SK-MEL-5 (cell line): ENCODE measurements around the gene CTF1. TPM values are rescaled to one million over a fixed set of nuclear protein-coding genes. Genes with fewer than 3 reads are reported as not detected.
"Not testable (repeated sequence)": the region's sequence is repeated elsewhere in the genome, so short reads cannot be mapped to it uniquely, and the experiment has no call there.

Experiments used
- DNase-seq: peaks from one replicate; pipeline ENCODE4 v3.0.0-alpha.2; 2016; ENCODE audit warnings: low read depth, low spot score
- in situ Hi-C: cut with HindIII; loops from 2 replicates; pipeline ENCODE4 v1.10.0; 2016; ENCODE audit warnings: low sequenced_read_pairs, high pct_unique_total_duplicates, low pct_unique_long_range_greater_than_20kb
- total RNA-seq: library from RNA; depleted of rRNA; stranded (reverse); fragments of >200 nt; shearing (Covaris generic); gene quantifications from 2 replicates; pipeline ENCODE4 v1.2.3, GENCODE V29; 2014

The CTF1 gene
- total RNA-seq, 1 experiment from 2014 or later, result 0.29 TPM

- in situ Hi-C loops, result no loop called here
- DNase-seq, result no peak
Observed at GRCh38 chr16:30882429-30883310, 13.7 kb upstream of the CTF1 start.

- DNase-seq, result no peak
- in situ Hi-C loops, result no loop called here
Observed at GRCh38 chr16:30884760-30885159, 11.7 kb upstream of the CTF1 start.

DNA sequence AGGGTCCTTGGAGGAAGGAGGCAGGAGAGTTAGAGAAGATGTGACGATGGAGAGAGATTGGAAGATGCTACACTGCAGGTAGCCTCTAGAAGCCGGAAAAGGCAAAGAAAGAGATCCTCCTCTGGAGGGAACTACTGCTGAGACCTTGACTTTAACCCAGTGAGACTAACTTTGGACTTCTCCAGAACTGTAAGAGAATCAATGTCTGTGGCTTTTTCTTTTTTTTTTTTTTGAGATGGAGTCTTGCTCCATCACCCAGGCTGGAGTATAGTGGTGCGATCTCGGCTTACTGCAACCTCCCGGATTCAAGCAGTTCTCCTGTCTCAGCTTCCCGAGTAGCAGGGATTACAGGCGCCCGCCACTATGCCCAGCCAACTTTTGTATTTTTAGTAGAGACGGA lies 11.2 kb upstream of the CTF1 start:
- no peak for DNase-seq
- in situ Hi-C loops, result no loop called here

GRCh38 chr16:30886145-30886544 lies 10.3 kb upstream of the CTF1 start:
- in situ Hi-C loops, result no loop called here

GRCh38 chr16:30887927-30888326 lies 8.5 kb upstream of the CTF1 start:
- in situ Hi-C loops, result no loop called here
- no peak for DNase-seq

More at GRCh38 chr16:30886145-30886544, 10.3 kb upstream of the CTF1 start:
- no peak for DNase-seq

DNA sequence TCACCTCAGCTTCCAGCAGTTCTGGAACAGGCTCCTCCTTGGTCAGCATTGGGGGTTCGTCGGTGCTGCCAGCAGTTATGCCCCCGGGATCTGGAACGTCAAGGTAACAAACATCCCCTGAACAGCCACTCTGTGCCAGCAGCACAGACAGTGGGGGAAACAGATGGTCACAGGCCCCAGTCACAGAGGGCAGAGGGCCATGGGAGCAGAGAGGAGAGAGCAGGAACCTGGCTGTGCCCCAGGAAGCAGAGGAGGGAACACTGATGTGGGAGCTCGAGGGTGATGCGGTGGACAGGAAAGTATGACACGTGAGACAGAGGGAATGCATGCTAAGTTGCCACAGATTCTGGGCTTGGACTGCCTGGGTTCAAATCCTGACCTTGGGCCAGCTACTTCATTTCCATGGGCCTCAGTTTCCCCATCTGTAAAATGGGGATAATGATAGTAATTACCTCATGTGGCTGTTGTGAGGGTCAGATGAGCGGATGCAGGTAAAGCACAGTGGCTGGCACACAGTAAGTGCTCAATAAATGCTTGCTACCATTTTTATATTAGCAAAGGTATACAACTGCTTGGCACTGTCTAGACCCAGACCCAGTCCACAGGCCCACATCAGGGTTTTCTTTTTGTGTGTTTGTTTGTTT lies 7.4 kb upstream of the CTF1 start:
- in situ Hi-C loops, result no loop called here
- no peak for DNase-seq

DNA sequence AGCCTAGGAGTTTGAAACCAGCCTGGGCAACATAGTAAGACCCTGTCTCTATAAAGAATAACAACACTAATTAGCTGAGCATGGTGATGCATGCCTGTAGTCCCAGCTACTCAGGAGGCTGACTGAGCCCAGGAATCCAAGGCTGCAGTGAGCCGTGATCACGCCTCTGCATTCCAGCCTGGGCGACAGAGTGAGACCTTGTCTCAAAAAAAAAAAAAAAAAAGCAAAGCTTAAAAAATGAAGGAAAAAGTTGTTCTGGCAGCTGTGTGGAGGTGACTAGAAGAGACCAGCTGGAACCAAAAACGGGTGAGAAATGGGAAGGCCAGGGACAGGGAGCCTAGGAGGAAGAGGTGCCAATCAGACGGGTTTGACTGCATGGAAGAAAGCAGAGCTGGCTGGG lies 6.7 kb upstream of the CTF1 start:
- no peak for DNase-seq
- in situ Hi-C loops, result no loop called here

DNA sequence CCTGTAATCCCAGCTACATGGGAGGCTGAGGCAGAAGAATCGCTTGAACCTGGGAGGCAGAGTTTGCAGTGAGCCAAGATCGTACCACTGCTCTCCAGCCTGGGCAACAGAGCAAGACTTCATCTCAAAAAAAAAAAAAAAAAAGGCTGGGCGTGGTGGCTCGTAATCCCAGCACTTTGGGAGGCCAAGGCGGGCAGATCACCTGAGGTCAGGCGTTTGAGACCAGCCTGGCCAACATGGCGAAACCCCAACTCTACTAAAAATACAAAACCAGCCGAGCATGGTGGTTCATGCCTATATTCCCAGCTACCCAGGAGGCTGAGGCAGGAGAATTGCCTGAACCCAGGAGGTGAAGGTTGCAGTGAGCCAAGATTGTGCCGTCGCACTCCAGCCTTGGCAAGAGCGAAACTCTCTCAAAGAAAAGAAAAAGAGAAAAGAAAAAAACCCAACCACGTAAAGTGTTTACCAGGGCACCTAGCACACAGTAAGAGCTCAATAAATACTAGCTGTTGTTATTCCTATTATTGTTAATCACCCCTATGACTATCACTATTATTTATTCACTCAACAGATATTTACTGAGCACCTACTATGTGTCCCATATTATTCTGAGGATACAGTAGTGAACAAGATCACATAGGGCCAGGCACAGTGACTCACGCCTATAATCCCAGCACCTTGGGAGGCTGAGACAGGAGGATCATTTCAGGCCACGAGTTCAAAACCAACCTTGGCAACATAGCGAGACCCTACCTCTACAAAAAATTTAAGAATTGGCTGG lies 5.2 kb upstream of the CTF1 start:
- in situ Hi-C loops, DNase-seq: not testable (repeated sequence)

- no peak for DNase-seq
- in situ Hi-C loops, result no loop called here
Observed at GRCh38 chr16:30892670-30893416, 3.6 kb upstream of the CTF1 start.

- in situ Hi-C loops, result no loop called here
- DNase-seq, result no peak
Observed at GRCh38 chr16:30893417-30893743, 3.0 kb upstream of the CTF1 start.

GRCh38 chr16:30893744-30894539 lies 2.5 kb upstream of the CTF1 start, which contains the start of gene BCL7C:
TSS of gene BCL7C (minus strand) at chr16:30894077. CDS start at chr16:30893944, 133 bp downstream.
- in situ Hi-C loops, result no loop called here
- DNase-seq, result peak; percentile 88

DNA sequence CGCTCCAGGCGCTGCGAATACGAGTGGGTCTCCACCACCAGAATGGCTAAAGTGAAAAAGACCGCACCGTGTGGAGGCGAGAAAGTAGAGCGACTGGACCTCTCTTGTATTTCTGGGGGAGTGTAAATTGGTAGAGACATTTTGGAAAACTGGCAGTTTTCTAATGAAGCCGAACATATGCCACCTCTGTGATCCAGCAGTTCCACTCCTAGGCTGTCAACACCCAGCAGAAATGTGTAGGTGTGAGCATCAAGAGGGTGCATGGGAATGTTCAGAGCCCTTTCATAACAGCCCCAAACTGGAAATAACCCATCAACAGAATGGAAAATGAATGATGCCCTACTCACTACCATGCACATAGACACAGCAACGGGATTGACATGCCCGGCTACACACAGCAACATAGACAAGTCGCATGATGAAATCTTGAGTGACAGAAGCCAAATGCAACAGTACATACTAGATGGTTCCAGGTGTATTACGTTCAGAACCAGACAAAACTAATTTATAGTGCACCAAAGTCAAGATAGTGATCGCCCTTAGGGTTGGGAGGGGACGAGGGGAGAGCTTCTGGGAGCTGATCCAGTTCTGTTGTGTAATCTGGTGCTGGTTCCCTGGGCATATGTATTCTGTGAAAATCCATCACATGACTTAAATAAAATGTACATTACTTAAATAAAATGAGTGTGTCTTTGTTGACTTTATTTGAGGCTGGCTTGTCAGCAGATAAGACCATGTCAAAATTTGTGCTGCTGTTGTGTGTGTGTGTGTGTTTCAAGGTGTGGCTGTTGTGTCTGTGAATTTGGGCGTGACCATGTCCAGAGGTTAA lies 1.7 kb upstream of the CTF1 start:
- in situ Hi-C loops, result no loop called here
- DNase-seq, result no peak

GRCh38 chr16:30895627-30896260 lies 670 bp upstream of the CTF1 start:
- in situ Hi-C loops, result no loop called here
- DNase-seq, result no peak

DNA sequence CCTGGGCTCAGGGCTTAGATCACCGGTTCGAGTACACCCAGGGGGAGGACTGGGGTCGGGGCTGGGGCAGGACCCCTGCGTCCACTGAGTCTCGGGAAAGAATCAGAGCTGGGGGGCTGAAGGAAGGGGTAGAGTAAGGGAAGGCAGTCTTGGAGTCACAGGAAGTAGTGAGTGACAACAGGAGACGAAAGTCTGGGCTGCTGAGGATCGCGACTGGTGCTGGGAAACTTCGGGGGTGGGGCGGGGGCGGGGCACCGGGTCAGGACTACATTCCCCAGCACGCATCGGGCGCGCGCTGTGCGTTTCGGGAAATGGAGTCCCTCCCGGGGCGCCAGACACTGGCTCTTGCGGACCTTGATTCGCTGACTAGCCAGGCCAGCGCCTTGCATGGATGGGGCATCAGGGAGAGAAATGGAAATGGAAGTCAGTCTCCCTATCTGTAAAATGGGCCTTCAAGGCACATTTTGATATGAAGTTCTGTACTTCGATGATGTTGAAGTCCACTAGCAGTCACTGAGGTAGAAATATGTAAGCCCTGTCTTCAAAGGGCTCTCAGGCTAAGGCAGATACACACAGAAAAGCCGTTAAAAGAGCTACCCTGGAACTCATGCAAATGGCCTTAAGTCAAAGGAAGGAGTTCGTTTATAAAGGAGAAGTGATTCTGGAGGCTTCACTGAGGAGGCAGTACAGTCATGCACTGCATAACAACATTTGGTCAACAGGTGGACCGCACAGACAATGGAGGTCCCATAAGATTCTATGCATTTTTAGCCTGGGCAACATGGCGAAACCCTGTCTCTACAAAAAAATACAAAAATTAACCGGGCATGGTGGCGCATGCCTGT lies 697 bp downstream of the CTF1 start:
- DNase-seq, result peak; percentile 86
- in situ Hi-C loops, result no loop called here

DNA sequence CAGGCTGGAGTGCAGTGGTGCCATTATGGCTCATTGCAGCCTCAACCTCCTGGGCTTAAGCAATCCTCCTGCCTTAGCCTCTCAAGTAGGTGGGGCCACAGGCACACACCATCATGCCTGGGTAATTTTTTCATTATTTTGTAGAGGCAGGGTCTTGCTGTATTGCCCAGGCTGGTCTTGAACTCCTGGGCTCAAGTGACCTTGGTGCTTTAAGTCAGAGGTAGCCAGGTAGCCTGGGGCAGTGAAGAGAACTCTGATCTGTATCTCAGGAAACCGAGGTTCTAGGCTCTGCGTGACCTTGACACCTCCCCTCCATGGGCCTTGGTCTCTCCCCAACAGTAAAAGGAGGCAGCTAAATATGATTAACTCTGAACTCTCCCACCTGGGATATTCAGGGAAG lies 3.4 kb downstream of the CTF1 start:
- in situ Hi-C loops, result no loop called here
- no peak for DNase-seq
